Uterus (tissue), 4 donors: ENCODE data around the gene ZFP90. TPM values are rescaled to one million over a fixed set of nuclear protein-coding genes. Genes with fewer than 3 reads are reported as not detected.

Experiments used
- DNase-seq, 2 donors: peaks; one replicate each; pipeline ENCODE4 v3.0.0-alpha.2; 2019 to 2020
- H3K27ac ChIP-seq, 2 donors: fragments of 200-600 bp; sonication (generic); 1 replicate in 1 of 2; 2 replicates in 1 of 2; pipeline ENCODE4 v1.5.1; 2016 to 2018
- H3K27me3 ChIP-seq, 2 donors: fragments of 200-600 bp; sonication (generic); one replicate each; pipeline ENCODE4 v1.5.1; 2018 to 2019; ENCODE audit warnings: control low read depth in 1 of 2
- H3K36me3 ChIP-seq, 2 donors: fragments of 200-600 bp; sonication (generic); one replicate each; pipeline ENCODE4 v1.5.1; 2019; ENCODE audit warnings: control low read depth in 1 of 2
- H3K4me1 ChIP-seq, 2 donors: fragments of 200-600 bp; sonication (generic); one replicate each; pipeline ENCODE4 v1.5.1; 2018 to 2019; ENCODE audit warnings: control low read depth in 1 of 2
- H3K4me3 ChIP-seq, 2 donors: fragments of 200-600 bp; sonication (generic); 1 replicate in 1 of 2; 2 replicates in 1 of 2; pipeline ENCODE4 v1.5.1; 2018 to 2019; ENCODE audit warnings: mild to moderate bottlenecking in 1 of 2
- H3K9me3 ChIP-seq, 2 donors: fragments of 200-600 bp; sonication (generic); one replicate each; pipeline ENCODE4 v1.5.1; 2019; ENCODE audit warnings: control low read depth in 1 of 2
- POLR2A ChIP-seq, 2 donors: fragments of 450-650 bp; IDR thresholded peaks; one replicate each; pipeline ENCODE4 v1.6.1; 2016; ENCODE audit warnings: antibody characterized with exemption in 2 of 2, mild to moderate bottlenecking in 1 of 2, moderate library complexity in 1 of 2
- intact Hi-C: fragments of 100-400 bp; cut with DNase I; formaldehyde crosslinking; loops from one replicate; pipeline ENCODE4 v1.15.1; 2023; ENCODE audit warnings: low total_unique reads
- total RNA-seq, 4 donors: library from RNA; depleted of rRNA in 3 of 4; stranded (reverse); fragments of >200 nt in 3 of 4; gene quantifications; one replicate each; pipeline versions ENCODE4 v1.1.0 to v1.2.4, GENCODE V29; 2014 to 2023
- TF ChIP-seq, protein P1 (sequence below), 4 experiments: fragments of 200-600 bp in 2 of 4; fragments of 450-650 bp in 2 of 4; sonication (generic) in 2 of 4; IDR thresholded peaks; one replicate each; pipeline ENCODE4 v1.5.1; 2016 to 2019; ENCODE audit warnings: antibody characterized with exemption in 4 of 4, mild to moderate bottlenecking in 2 of 4, moderate library complexity in 1 of 4
- donor health status: DM: yes; HTN: yes; CAD: no.

Gene ZFP90
- total RNA-seq, 4 donors from 2014 or later = 19.1 to 81.4 (median 31.9) TPM

DNA sequence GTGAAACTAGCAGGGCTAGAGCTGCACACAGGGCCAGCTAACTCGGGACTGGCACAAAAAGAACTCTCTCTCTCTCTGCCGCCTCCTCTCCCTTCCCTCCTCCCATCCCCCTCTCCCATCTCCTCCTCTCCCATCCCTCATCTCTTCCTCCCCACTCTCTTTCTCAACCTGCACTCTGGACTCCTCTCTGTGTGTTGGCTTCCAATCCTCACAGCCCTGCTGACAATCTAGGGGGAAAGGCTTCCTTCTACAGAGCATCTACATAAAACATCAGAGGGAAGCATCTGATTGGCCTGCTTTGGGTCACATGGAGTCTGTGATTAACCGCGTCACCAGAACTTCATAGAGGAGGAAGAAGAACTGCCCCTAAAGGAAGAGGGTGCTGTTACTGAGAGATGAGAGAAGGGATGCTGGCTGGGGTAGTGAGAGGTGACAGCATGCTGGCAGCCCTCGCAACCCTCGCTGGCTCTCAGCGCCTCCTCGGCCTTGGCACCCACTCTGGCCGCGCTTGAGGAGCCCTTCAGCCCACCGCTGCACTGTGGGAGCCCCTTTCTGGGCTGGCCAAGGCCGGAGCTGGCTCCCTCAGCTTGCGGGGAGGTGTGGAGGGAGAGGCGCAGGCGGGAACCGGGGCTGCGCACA is 12.8 kb upstream of the ZFP90 start:
- Histone ChIP-seq H3K9me3 (no peaks in the 10 kb centered on the region), H3K36me3 (no peaks in the 10 kb centered on the region), H3K27ac (no peak overlapping the region), H3K4me3 (no peak overlapping the region), H3K4me1 (peaks cover 5 to 8% of the 10 kb centered on the region in 2 donors), H3K27me3 (no peaks in the 10 kb centered on the region)
- no peak for DNase-seq
- TF ChIP-seq POLR2A (IDR thresholded peaks at IDR 0.05) = no peak
- TF ChIP-seq, protein P1, sequence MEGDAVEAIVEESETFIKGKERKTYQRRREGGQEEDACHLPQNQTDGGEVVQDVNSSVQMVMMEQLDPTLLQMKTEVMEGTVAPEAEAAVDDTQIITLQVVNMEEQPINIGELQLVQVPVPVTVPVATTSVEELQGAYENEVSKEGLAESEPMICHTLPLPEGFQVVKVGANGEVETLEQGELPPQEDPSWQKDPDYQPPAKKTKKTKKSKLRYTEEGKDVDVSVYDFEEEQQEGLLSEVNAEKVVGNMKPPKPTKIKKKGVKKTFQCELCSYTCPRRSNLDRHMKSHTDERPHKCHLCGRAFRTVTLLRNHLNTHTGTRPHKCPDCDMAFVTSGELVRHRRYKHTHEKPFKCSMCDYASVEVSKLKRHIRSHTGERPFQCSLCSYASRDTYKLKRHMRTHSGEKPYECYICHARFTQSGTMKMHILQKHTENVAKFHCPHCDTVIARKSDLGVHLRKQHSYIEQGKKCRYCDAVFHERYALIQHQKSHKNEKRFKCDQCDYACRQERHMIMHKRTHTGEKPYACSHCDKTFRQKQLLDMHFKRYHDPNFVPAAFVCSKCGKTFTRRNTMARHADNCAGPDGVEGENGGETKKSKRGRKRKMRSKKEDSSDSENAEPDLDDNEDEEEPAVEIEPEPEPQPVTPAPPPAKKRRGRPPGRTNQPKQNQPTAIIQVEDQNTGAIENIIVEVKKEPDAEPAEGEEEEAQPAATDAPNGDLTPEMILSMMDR (IDR thresholded peaks at IDR 0.05) = no peak
- intact Hi-C loops = loop anchor here (5.0 kb wide), 1 partner anchor 596 kb away; no protein-coding TSS in a partner anchor

DNA sequence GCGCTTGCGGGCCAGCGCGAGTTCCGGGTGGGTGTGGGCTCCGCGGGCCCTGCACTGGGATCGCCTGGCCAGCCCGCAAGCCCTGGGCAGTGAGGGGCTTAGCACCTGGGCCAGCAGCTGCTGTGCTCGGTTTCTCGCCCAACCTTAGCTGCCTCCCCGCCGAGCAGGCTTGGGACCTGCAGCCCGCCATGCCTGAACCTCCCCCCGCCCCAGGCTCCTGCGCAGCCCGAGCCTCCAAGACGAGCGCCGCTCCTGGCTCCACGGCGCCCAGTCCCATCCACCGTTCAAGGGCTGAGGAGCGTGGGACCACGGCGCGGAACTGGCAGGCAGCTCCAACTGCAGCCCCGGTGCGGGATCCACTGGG is 12.3 kb upstream of the ZFP90 start:
- DNase-seq = no peak
- Histone ChIP-seq H3K4me1 (peaks cover 5 to 8% of the 10 kb centered on the region in 2 donors), H3K27ac (no peak overlapping the region), H3K4me3 (no peak overlapping the region), H3K36me3 (no peaks in the 10 kb centered on the region), H3K27me3 (no peaks in the 10 kb centered on the region), H3K9me3 (no peaks in the 10 kb centered on the region)
- intact Hi-C loops = loop anchor here (5.0 kb wide), 1 partner anchor 596 kb away; no protein-coding TSS in a partner anchor
- TF ChIP-seq POLR2A (IDR thresholded peaks at IDR 0.05) = no peak
- TF ChIP-seq, protein P1 (IDR thresholded peaks at IDR 0.05) = no peak

DNA sequence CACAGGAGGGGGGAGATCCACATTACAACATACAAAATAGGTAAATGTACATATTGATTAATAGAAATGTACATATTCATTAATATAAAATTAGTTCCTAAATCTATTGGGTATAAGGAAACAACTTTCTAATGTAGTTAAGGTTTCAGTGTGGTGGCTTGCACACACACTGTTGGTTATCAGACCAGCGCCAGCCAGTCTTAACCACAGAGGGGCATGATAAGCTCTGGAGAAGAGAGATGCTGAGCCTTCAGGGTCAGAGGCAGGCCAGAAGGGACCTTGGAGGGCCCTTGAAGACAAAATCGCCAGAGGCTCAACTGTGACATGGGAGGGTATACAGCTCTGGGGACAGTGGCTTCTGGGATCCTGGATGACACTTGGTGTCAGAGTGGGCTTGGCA is 10.9 kb upstream of the ZFP90 start:
- no peak for DNase-seq
- intact Hi-C loops = loop anchor here (5.0 kb wide), 1 partner anchor 594 kb away; no protein-coding TSS in a partner anchor
- Histone ChIP-seq H3K27me3 (no peaks in the 10 kb centered on the region), H3K36me3 (no peaks in the 10 kb centered on the region), H3K4me3 (no peak overlapping the region), H3K27ac (no peak overlapping the region), H3K9me3 (no peaks in the 10 kb centered on the region), H3K4me1 (peaks cover 5 to 8% of the 10 kb centered on the region in 2 donors)
- TF ChIP-seq POLR2A (IDR thresholded peaks at IDR 0.05) = no peak
- TF ChIP-seq, protein P1 (IDR thresholded peaks at IDR 0.05) = no peak

DNA sequence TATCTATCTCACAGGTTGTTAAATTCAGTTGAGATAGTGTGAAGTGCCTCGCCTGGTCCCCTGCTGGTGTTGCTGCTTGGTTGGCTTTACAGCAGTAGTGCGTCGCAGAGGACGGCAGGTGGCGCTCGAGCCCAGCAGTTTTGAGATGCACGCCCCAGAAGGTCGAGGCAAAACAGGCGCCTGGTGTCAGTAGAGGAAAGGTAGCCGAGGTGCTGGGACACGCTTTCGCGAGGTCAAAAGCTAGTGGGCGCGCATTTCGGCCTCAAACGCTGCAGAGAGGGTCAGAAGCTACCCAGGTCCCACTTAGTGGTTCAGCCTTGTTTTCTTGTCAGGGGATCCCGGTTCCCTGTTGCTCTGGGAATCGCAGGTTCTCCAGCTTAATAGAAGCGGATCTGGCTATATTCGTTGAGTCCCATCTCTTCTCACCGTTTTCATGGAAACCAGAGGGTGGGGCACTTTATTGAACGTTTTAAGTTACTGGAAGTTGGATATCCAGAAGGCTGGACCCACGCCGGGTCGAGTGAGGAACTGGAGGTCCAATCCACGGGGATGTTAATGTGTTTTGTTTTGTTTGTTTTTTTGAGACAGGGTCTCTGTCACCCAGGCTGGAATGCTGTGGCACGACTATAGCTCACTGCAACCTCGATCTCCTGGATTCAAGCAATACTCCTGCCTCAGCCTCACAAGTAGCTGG is 10.3 kb upstream of the ZFP90 start:
- peaks cover 5 to 8% of the 10 kb centered on the region in 2 donors for H3K4me1 ChIP-seq
- TF ChIP-seq, protein P1 (IDR thresholded peaks at IDR 0.05) = peak; percentile 88 to 97 (median 92)
- no peak for TF ChIP-seq POLR2A (IDR thresholded peaks at IDR 0.05)
- peak overlapping the region; percentile 19 to 21 for H3K4me3 ChIP-seq
- intact Hi-C loops = loop anchor here (5.0 kb wide), 1 partner anchor 593 kb away; no protein-coding TSS in a partner anchor
- DNase-seq = peak; percentile 85 to 86
- H3K9me3 ChIP-seq = no peaks in the 10 kb centered on the region
- H3K36me3 ChIP-seq = no peaks in the 10 kb centered on the region
- H3K27ac ChIP-seq = no peak overlapping the region
- no peaks in the 10 kb centered on the region for H3K27me3 ChIP-seq

DNA sequence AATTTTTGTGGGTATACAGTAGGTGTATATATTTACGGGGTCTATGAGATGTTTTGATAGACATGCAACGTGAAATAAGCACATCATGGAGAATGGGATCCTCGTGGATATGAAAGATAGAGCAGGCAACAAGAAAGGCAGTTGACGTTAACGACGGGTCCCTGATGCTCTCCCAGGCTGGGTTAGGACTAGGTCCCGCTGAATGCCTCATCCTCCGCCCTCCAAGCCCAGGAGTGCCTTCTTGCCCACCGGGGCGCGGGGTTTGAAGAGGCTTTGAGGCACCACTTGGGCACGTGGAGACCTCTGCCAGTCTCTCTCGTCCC is 9.5 kb upstream of the ZFP90 start:
- Histone ChIP-seq H3K27ac (peak overlapping the region in 1 of 2 donors; percentile 33), H3K4me1 (peaks cover 5 to 8% of the 10 kb centered on the region in 2 donors), H3K27me3 (no peaks in the 10 kb centered on the region), H3K9me3 (no peaks in the 10 kb centered on the region), H3K36me3 (no peaks in the 10 kb centered on the region), H3K4me3 (peak overlapping the region; percentile 62 to 82)
- intact Hi-C loops = loop anchor here (5.0 kb wide), 1 partner anchor 593 kb away; no protein-coding TSS in a partner anchor
- no peak for TF ChIP-seq POLR2A (IDR thresholded peaks at IDR 0.05)
- TF ChIP-seq, protein P1 (IDR thresholded peaks at IDR 0.05) = no peak
- DNase-seq = no peak
